DOHH2 (cell line): ENCODE measurements around the gene TYMS.

Experiments used
- H3F3A ChIP-seq: fragments of 200-600 bp; sonication (generic), shearing (Covaris generic); 2 replicates; pipeline ENCODE4 v1.6.0; 2016; ENCODE audit warnings: antibody characterized with exemption, mild to moderate bottlenecking; ENCODE audit not compliant: control insufficient read depth, insufficient read depth
- H3K27ac ChIP-seq: fragments of 200-600 bp; sonication (generic); 2 replicates; pipeline ENCODE4 v1.5.1; 2014; ENCODE audit warnings: low read depth, mild to moderate bottlenecking, low read length, moderate library complexity
- H3K27me3 ChIP-seq: fragments of 200-600 bp; sonication (generic); 2 replicates; pipeline ENCODE4 v1.6.1; 2014; ENCODE audit warnings: mild to moderate bottlenecking, low read length, mixed read lengths; ENCODE audit not compliant: control insufficient read depth
- H3K36me3 ChIP-seq: fragments of 200-600 bp; sonication (generic); 2 replicates; pipeline ENCODE4 v1.6.1; 2014; ENCODE audit warnings: mild to moderate bottlenecking, low read length, moderate library complexity, mixed read lengths; ENCODE audit not compliant: control insufficient read depth
- H3K4me1 ChIP-seq: fragments of 200-600 bp; sonication (generic); 2 replicates; pipeline ENCODE4 v1.6.1; 2014; ENCODE audit warnings: mild to moderate bottlenecking, low read length, mixed read lengths; ENCODE audit not compliant: control insufficient read depth
- H3K4me2 ChIP-seq: fragments of 200-600 bp; sonication (generic); 2 replicates; pipeline ENCODE4 v1.6.0; 2014; ENCODE audit warnings: mild to moderate bottlenecking, low read length, moderate library complexity
- H3K4me3 ChIP-seq: fragments of 200-600 bp; sonication (generic); 2 replicates; pipeline ENCODE4 v1.5.1; 2014; ENCODE audit warnings: mild to moderate bottlenecking, low read length, mixed read lengths
- H3K79me2 ChIP-seq: fragments of 200-600 bp; sonication (generic); 2 replicates; pipeline ENCODE4 v1.6.1; 2014; ENCODE audit warnings: mild to moderate bottlenecking, low read length, mixed read lengths; ENCODE audit not compliant: control insufficient read depth
- H3K9me2 ChIP-seq: fragments of 200-600 bp; sonication (generic); replicated peaks from 2 replicates; pipeline ENCODE4 v1.6.1; 2014; ENCODE audit warnings: mild to moderate bottlenecking, low read length, mixed read lengths; ENCODE audit not compliant: control insufficient read depth
- H3K9me3 ChIP-seq: fragments of 200-600 bp; sonication (generic); 2 replicates; pipeline ENCODE4 v1.6.1; 2014; ENCODE audit warnings: antibody characterized with exemption, low read length, mixed read lengths; ENCODE audit not compliant: control insufficient read depth, insufficient read depth
- H4K20me1 ChIP-seq: fragments of 200-600 bp; sonication (generic); 2 replicates; pipeline ENCODE4 v1.6.0; 2014; ENCODE audit warnings: low read depth, mild to moderate bottlenecking, antibody characterized with exemption, low read length, moderate library complexity; ENCODE audit not compliant: control insufficient read depth, insufficient read depth
- EZH2phosphoT487 ChIP-seq: fragments of 200-600 bp; sonication (generic); IDR thresholded peaks from 2 replicates; pipeline ENCODE4 v1.6.1; 2017; ENCODE audit warnings: borderline replicate concordance, mild to moderate bottlenecking, antibody characterized with exemption, low read length, moderate library complexity, mixed read lengths
- TF ChIP-seq, protein P1 (sequence below): fragments of 200-600 bp; sonication (generic); IDR thresholded peaks from one replicate; pipeline ENCODE4 v1.5.1; 2014; ENCODE audit warnings: antibody characterized with exemption, mild to moderate bottlenecking, low read depth, low read length; ENCODE audit not compliant: poor library complexity, severe bottlenecking

Gene TYMS

DNA sequence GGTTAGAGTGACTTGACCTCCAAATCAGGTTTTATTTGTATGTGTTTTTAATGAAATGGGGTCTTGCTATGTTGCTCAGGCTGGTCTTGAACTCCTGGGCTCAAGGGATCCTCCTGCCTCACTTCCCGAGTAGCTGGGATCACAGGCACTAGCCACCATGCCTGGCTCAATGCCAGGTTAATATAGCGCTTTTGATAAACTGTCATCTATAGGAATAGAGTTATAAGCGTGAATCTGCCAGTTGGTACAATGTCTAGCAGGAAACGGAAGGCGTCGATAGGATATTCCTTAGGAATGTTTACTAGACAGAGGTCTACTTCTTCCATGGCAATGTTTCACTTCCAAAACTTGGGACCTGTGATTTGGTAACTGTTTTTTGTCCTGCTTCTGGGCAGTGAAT is 35.2 kb upstream of the TYMS start:
- H3K79me2 ChIP-seq: no peaks in the 10 kb centered on the region

GRCh38 chr18:623761-624620 is 33.5 kb upstream of the TYMS start:
- Histone ChIP-seq H3K27me3 (0 out of 2 replicates have a peak, but pooled peaks cover 3% of the 10 kb centered on the region), H3K9me3 (no peaks in the 10 kb centered on the region), H3K4me2 (no peak overlapping the region), H3K27ac (no peak overlapping the region), H3K36me3 (no peaks in the 10 kb centered on the region), H4K20me1 (no peaks in the 10 kb centered on the region), H3F3A (no peaks in the 10 kb centered on the region), H3K4me1 (no peaks in the 10 kb centered on the region), H3K9me2 (no peaks in the 10 kb centered on the region), H3K79me2 (no peaks in the 10 kb centered on the region), H3K4me3 (no peak overlapping the region)
- TF ChIP-seq, protein P1, sequence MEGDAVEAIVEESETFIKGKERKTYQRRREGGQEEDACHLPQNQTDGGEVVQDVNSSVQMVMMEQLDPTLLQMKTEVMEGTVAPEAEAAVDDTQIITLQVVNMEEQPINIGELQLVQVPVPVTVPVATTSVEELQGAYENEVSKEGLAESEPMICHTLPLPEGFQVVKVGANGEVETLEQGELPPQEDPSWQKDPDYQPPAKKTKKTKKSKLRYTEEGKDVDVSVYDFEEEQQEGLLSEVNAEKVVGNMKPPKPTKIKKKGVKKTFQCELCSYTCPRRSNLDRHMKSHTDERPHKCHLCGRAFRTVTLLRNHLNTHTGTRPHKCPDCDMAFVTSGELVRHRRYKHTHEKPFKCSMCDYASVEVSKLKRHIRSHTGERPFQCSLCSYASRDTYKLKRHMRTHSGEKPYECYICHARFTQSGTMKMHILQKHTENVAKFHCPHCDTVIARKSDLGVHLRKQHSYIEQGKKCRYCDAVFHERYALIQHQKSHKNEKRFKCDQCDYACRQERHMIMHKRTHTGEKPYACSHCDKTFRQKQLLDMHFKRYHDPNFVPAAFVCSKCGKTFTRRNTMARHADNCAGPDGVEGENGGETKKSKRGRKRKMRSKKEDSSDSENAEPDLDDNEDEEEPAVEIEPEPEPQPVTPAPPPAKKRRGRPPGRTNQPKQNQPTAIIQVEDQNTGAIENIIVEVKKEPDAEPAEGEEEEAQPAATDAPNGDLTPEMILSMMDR: peak; percentile 55
- no peak for TF ChIP-seq EZH2phosphoT487

More for the DNA sequence above, 35.2 kb upstream of the TYMS start:
- no peaks in the 10 kb centered on the region for H3K9me3 ChIP-seq
- H3K4me1 ChIP-seq: no peaks in the 10 kb centered on the region
- no peak overlapping the region for H3K27ac ChIP-seq
- no peaks in the 10 kb centered on the region for H3K9me2 ChIP-seq
- no peaks in the 10 kb centered on the region for H3F3A ChIP-seq
- no peaks in the 10 kb centered on the region for H4K20me1 ChIP-seq
- TF ChIP-seq EZH2phosphoT487: no peak
- TF ChIP-seq, protein P1: no peak
- H3K27me3 ChIP-seq: 0 out of 2 replicates have a peak, but pooled peaks cover 3% of the 10 kb centered on the region
- H3K36me3 ChIP-seq: no peaks in the 10 kb centered on the region
- no peak overlapping the region for H3K4me2 ChIP-seq
- H3K4me3 ChIP-seq: no peak overlapping the region

DNA sequence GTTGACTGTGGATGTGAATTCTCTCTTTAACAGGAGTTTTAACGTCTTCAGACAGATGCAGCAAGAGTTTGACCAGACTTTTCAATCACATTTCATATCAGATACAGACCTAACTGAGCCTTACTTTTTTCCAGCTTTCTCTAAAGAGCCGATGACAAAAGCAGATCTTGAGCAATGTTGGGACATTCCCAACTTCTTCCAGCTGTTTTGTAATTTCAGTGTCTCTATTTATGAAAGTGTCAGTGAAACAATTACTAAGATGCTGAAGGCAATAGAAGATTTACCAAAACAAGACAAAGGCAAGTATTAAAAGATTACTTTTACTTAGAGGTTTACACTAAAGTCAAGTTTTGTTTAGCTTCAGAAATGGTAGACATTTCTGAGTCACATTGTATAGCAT is 30.2 kb upstream of the TYMS start:
- TF ChIP-seq EZH2phosphoT487: no peak
- TF ChIP-seq, protein P1: no peak
- H3K79me2 ChIP-seq: no peaks in the 10 kb centered on the region
- no peak overlapping the region for H3K27ac ChIP-seq
- no peaks in the 10 kb centered on the region for H4K20me1 ChIP-seq
- no peak overlapping the region for H3K4me2 ChIP-seq
- H3K27me3 ChIP-seq: peaks cover 9% of the 10 kb centered on the region; the same call in 1 of the 2 replicates
- H3K9me3 ChIP-seq: no peaks in the 10 kb centered on the region
- H3K4me3 ChIP-seq: no peak overlapping the region
- no peaks in the 10 kb centered on the region for H3K9me2 ChIP-seq
- H3K36me3 ChIP-seq: no peaks in the 10 kb centered on the region
- H3K4me1 ChIP-seq: no peaks in the 10 kb centered on the region
- no peaks in the 10 kb centered on the region for H3F3A ChIP-seq
